Measurements from ENCODE around the gene YY1. TPM values are rescaled to one million over a fixed set of nuclear protein-coding genes. Genes with fewer than 3 reads are reported as not detected.
A peak's percentile ranks its signal among the peaks of the same experiment; 100 is the strongest.

The YY1 gene
- total RNA-seq, 3 donors from 2014 or later = 60.8 to 78.7 (median 72.9) TPM

DNA sequence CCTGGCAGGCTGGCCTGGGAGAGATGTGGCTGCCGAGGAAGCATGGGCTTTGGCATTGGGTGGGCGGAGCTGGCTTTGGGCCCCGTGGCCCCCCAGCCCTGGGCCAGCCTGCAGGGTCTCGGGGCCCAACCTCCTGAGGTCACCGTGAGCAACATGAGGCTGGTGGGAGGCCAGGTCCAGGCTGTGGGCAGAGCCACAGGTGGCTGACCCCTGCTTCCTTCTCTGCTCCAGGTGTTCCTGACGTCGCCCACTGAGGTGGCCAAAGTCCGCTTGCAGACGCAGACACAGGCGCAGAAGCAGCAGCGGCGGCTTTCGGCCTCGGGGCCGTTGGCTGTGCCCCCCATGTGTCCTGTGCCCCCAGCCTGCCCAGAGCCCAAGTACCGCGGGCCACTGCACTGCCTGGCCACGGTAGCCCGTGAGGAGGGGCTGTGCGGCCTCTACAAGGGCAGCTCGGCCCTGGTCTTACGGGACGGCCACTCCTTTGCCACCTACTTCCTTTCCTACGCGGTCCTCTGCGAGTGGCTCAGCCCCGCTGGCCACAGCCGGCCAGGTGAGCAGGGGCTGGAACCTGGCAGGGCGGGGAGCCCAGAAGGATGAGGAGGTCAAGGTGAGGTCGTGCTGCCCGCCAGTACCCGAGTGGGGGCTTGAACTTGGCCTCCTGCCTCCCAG, 89.7 kb downstream of the YY1 start:
- H3K4me3 ChIP-seq = no peak overlapping the region
- TF ChIP-seq CTCF (IDR thresholded peaks at IDR 0.05) = no peak
- DNase-seq (peak; percentile 66 to 77 (median 74)), ATAC-seq (peak; percentile 84)
- H3K4me1 ChIP-seq (ENCODE audit: low read depth) = peaks cover 4% of the 10 kb centered on the region
- intact Hi-C loops (cut with DNase I, micrococcal nuclease) = no loop called here
- H3K36me3 ChIP-seq (ENCODE audit: low read depth) = no peaks in the 10 kb centered on the region
- H3K9me3 ChIP-seq = no peaks in the 10 kb centered on the region

GRCh38 chr14:100329233-100330006, 90.5 kb downstream of the YY1 start:
- no peak overlapping the region for H3K4me3 ChIP-seq
- H3K9me3 ChIP-seq = no peaks in the 10 kb centered on the region
- no peak for ATAC-seq
- intact Hi-C loops (cut with DNase I, micrococcal nuclease) = no loop called here
- no peaks in the 10 kb centered on the region for H3K36me3 ChIP-seq (ENCODE audit: low read depth)
- no peak for TF ChIP-seq CTCF (IDR thresholded peaks at IDR 0.05)
- peaks cover 4% of the 10 kb centered on the region for H3K4me1 ChIP-seq (ENCODE audit: low read depth)
- DNase-seq = no peak

DNA sequence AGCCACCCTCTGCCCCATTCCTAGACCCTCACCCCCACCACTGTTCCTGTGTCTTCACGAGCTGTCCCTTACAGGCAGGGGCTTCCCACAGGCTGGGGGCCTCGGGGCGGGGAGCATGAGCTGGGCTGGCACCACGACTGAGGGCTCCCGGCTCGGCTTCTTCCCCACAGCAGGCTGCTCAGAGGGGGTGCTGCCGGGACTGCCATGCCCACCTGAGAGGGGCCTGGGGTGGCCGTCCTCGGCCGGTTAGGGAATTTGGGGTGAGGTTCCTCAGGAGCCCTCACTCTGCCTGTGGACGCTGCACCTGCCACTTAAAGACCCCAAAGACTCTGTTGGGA, 91.0 kb downstream of the YY1 start:
- H3K36me3 ChIP-seq (ENCODE audit: low read depth) = no peaks in the 10 kb centered on the region
- intact Hi-C loops (cut with DNase I, micrococcal nuclease) = no loop called here
- peaks cover 4% of the 10 kb centered on the region for H3K4me1 ChIP-seq (ENCODE audit: low read depth)
- no peak for DNase-seq
- TF ChIP-seq CTCF (IDR thresholded peaks at IDR 0.05) = no peak
- no peak for ATAC-seq
- H3K9me3 ChIP-seq = no peaks in the 10 kb centered on the region
- H3K4me3 ChIP-seq = no peak overlapping the region

GRCh38 chr14:100330388-100330931, 91.5 kb downstream of the YY1 start:
- DNase-seq (no peak), ATAC-seq (no peak)
- TF ChIP-seq CTCF (IDR thresholded peaks at IDR 0.05) = no peak
- no peaks in the 10 kb centered on the region for H3K36me3 ChIP-seq (ENCODE audit: low read depth)
- peaks cover 4% of the 10 kb centered on the region for H3K4me1 ChIP-seq (ENCODE audit: low read depth)
- no peak overlapping the region for H3K4me3 ChIP-seq
- intact Hi-C loops (cut with DNase I, micrococcal nuclease) = no loop called here
- H3K9me3 ChIP-seq = no peaks in the 10 kb centered on the region

- no peaks in the 10 kb centered on the region for H3K9me3 ChIP-seq
- no peak overlapping the region for H3K4me3 ChIP-seq
- TF ChIP-seq CTCF (IDR thresholded peaks at IDR 0.05) = no peak
- intact Hi-C loops (cut with DNase I, micrococcal nuclease) = no loop called here
- peaks cover 4% of the 10 kb centered on the region for H3K4me1 ChIP-seq (ENCODE audit: low read depth)
- H3K36me3 ChIP-seq (ENCODE audit: low read depth) = no peaks in the 10 kb centered on the region
- ATAC-seq (no peak), DNase-seq (no peak)
Measured at GRCh38 chr14:100332071-100332639, 93.2 kb downstream of the YY1 start.

Small RNA genes lying within 50 kb of the gene (microRNA-seq; reads per million reads assigned to microRNA genes)
- gene MIR345 (126 reads per million, percentile 63 among the genes with 10 or more reads in this experiment), gene MIR6764 (not detected)

Other genes starting within 250 kb of the YY1 start
- 10 to 100 TPM; 32.0 to 42.8 (median 36.0) TPM for gene EVL, start 173.7 kb upstream of the YY1 start, total RNA-seq
- 10 to 100 TPM in 2 of 3 donors, 1 to 10 TPM in 1; 6.2 to 28.5 (median 27.9) TPM for gene DEGS2, start 79.5 kb upstream of the YY1 start, total RNA-seq
- 10 to 100 TPM; 19.6 to 28.2 (median 28.1) TPM for gene SLC25A29, start 67.3 kb downstream of the YY1 start, total RNA-seq
- under 1 TPM in 1 of 3 donors, not detected in 2; 0.17 TPM for gene SLC25A47, start 84.2 kb downstream of the YY1 start, total RNA-seq
- gene WDR25, start 137.3 kb downstream of the YY1 start, total RNA-seq = 10 to 100 TPM in 2 of 3 donors, 1 to 10 TPM in 1; 7.8 to 11.1 (median 10.9) TPM

Measured in mucosa of descending colon (tissue), 3 donors.